K562 (cell line): ENCODE data around the gene WDR44.

Experiments used
- ARID1B ChIP-seq: fragments of 450-650 bp; IDR thresholded peaks from 2 replicates; pipeline ENCODE4 v1.6.1; 2016; ENCODE audit warnings: antibody characterized with exemption, mild to moderate bottlenecking, inconsistent platforms
- CTCF ChIP-seq, 3 experiments: IDR thresholded peaks in 2 of 3; conservative IDR thresholded peaks in 1 of 3; 2 replicates each; pipeline ENCODE4 v1.5.1; 2011 to 2012; ENCODE audit warnings: low read length in 3 of 3, mild to moderate bottlenecking in 3 of 3, control low read depth in 2 of 3, improper control_type of control experiment in 1 of 3, inconsistent platforms in 1 of 3, low read depth in 1 of 3, mixed read lengths in 1 of 3, moderate library complexity in 1 of 3; ENCODE audit not compliant: insufficient read depth in 2 of 3
- PCBP1 ChIP-seq: fragments of 200-400 bp; formaldehyde crosslinking; IDR thresholded peaks from 2 replicates; pipeline ENCODE4 v1.6.1; 2018; ENCODE audit warnings: mild to moderate bottlenecking, low read depth, low read length; ENCODE audit not compliant: poor library complexity, severe bottlenecking
- POLR2AphosphoS2 ChIP-seq: IDR thresholded peaks from 2 replicates; pipeline ENCODE4 v1.6.1; 2012; ENCODE audit warnings: low read length, improper control_type of control experiment

- TF ChIP-seq POLR2AphosphoS2, result no peak
- TF ChIP-seq CTCF (IDR thresholded peaks at IDR 0.05 in 2 of 3, conservative IDR thresholded peaks at IDR 0.05 in 1 of 3; ENCODE audit: insufficient read depth in 2 of 3, low read depth in 1 of 3, low read length in 3 of 3), result no peak
- TF ChIP-seq ARID1B, result no peak
- TF ChIP-seq PCBP1, result no peak
Observed at GRCh38 chrX:118423558-118423957, 77.7 kb downstream of the WDR44 start.
